GM12865 (cell line): ENCODE measurements around the gene CRYBG2.

Source experiments
- DNase-seq: peaks from one replicate; pipeline ENCODE4 v3.0.0; 2010; ENCODE audit warnings: low read depth
- H3K4me3 ChIP-seq: 2 replicates; pipeline ENCODE4 v1.5.1; 2011; ENCODE audit warnings: mild to moderate bottlenecking, low read depth, low read length, control low read depth
- TF ChIP-seq, protein P1 (sequence below): IDR thresholded peaks from 2 replicates; pipeline ENCODE4 v1.5.1; 2011; ENCODE audit warnings: low read length, control low read depth, low read depth, inconsistent platforms; ENCODE audit not compliant: insufficient read depth; ENCODE audit errors: missing control alignments

Gene CRYBG2

DNA sequence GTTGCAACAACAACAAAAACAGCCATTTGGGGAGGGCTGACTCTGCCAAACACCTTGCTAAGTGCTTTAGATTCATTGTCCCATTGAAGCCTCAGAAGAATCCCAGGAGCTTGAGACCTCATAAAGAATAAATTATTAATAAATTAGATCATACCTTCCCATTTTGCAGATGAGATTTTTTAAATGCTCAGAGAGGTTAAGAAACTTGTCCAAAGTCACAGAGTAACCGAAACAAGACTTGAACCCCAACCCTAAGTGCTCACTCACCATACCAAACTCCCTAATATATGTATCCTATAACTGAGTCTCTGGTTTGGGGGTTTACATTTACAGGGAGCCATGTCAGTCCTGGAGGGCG lies 3.6 kb downstream of the CRYBG2 start:
- no peak for DNase-seq
- TF ChIP-seq, protein P1, sequence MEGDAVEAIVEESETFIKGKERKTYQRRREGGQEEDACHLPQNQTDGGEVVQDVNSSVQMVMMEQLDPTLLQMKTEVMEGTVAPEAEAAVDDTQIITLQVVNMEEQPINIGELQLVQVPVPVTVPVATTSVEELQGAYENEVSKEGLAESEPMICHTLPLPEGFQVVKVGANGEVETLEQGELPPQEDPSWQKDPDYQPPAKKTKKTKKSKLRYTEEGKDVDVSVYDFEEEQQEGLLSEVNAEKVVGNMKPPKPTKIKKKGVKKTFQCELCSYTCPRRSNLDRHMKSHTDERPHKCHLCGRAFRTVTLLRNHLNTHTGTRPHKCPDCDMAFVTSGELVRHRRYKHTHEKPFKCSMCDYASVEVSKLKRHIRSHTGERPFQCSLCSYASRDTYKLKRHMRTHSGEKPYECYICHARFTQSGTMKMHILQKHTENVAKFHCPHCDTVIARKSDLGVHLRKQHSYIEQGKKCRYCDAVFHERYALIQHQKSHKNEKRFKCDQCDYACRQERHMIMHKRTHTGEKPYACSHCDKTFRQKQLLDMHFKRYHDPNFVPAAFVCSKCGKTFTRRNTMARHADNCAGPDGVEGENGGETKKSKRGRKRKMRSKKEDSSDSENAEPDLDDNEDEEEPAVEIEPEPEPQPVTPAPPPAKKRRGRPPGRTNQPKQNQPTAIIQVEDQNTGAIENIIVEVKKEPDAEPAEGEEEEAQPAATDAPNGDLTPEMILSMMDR: no peak

DNA sequence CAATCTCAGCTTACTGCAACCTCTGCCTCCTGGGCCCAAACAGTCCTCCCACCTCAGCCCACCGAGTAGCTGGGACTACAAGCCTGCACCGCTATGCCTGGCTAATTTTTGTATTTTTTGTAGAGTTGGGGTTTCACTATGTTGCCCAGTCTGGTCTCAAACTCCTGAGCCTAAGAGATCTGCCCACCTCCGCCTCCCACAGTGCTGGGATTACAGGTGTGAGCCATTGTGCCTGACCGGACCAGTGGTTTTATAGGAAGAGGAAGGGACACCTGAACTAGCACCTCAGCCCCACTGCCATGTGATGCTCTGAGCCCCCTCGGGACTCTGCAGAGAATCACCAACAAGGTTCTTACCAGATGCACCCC lies 4.1 kb downstream of the CRYBG2 start:
- no peak overlapping the region for H3K4me3 ChIP-seq
- no peak for DNase-seq
- TF ChIP-seq, protein P1: no peak

More for the DNA sequence above, 3.6 kb downstream of the CRYBG2 start:
- H3K4me3 ChIP-seq: no peak overlapping the region

DNA sequence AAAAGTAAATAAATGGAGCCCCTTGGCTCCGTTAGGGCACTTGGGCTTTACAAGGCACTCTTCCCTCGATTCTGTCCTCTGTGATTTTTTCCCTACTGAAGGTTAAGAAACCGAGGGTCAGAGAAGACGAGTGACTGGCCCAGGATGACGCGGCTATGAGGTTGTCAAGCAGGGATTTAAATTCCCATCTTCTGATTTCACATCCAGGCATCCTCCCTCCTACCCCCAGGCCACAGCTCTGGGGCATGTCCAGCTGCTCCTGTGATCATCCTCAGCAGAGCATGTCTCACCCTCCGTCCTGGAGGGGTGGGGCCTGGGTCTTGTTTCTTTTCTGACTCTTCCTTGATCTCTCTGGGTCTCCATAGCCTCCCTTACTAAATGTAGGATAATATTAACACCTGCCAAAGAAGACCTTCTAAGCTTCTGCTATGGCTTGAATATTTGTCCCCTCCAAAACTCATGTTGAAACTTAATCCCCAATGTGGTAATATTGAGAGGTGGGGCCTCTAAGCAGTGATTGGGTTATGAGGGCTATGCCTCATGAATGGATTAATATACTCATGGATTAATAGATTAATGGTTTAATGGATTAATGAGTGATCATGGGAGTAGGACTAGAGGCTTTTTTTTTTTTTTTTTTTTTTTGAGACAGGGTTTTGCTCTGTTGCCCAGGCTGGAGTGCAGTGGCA lies 4.6 kb downstream of the CRYBG2 start:
- DNase-seq: no peak
- TF ChIP-seq, protein P1: no peak
- H3K4me3 ChIP-seq: no peak overlapping the region

DNA sequence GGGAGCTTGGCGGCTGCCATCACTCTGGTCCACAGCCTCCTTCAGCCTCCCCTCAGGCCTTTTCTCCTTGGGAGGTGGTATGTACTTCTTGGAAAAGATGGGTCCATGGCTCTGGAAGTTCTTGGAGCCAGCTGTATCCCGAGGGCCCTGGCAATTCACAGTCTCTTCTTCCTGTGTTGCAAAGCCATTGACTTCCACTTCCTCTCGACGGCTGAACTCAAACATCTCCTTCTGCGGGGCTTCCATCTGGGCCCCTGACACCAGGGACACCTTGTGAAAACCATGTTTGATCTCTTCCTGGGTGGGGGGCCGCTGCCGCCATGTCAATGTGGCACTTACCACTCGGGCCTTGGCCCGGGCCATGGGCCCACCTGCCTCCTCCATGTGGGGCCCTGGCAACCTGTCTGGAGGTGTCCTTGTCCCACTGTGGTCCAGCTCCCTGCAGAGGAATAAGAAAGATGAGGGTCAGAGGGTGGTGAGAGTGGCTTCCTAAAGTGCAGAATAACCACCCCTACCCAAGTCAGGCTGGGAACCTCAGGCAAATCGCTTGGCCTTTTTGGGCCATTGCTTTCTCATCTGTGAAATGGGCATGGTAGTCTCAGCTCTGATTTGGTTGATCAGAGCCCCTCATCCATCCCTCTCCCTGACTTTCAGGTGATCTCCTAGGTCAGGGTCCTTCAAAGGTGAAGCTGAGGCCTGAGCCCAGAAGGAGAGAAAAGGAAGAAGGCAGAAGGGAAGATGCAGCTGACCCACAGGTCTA lies 7.5 kb downstream of the CRYBG2 start:
- TF ChIP-seq, protein P1: no peak
- no peak for DNase-seq

DNA sequence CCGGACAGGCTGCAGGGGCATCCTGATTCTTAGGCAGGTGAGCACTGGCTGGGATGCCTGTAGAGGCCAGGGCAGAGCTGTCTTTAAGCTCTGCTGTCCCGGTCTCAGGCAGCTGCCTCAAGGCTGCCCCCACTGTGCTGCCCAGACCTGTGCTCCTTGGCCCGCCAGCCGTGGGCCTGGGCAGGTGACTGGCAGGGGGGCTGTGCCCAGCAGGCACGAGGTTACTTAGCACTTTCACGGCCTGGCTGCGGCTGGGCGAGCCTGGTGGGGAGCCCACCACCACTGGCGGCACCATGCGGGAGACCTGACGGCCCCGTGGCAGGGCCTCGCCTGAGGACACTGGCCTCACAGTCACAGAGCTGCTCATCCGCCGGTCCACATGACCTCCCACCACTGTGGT lies 8.2 kb downstream of the CRYBG2 start:
- no peak for DNase-seq
- H3K4me3 ChIP-seq: no peak overlapping the region
- TF ChIP-seq, protein P1: no peak

More for the DNA sequence above, 7.5 kb downstream of the CRYBG2 start:
- no peak overlapping the region for H3K4me3 ChIP-seq

DNA sequence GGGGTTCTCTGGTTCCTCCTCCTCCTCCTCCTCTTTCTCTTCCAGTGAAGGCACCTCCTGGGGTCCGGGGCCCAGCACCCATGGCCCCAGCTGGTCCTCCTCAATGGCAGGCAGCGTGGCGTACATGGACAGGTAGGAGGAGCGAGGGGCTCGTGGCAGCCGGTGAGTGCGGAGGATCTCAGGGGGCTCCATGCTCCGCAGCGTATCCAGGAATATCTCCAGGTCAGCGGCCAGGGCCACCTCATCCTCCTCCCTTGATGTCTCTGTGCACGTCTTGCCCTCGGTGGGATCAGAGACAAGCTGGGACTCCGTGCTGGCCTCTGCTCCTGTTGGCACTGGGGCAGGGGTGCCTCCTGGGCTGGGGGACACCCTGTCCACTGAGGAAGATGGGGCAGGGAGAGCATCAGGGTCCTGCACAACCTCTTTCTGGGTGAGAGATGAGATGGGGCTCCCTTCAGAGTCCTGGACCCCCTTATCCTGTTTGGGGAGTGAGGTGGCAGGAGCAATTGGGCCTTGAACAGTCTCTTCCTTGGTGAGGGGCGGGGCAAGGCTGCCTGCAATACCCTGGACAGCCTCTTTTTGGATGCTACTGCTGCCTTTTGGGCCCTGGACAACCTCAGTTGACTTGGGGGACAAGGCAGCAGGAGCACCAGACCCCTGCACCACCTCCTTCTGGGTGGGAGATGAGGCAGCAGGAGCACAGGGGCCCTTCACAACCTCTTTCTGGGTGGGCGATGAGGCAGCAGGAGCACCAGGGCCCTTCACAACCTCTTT lies 9.6 kb downstream of the CRYBG2 start:
- no peak overlapping the region for H3K4me3 ChIP-seq
- DNase-seq: no peak
- TF ChIP-seq, protein P1: no peak
